Germinal center (tissue), 1 donor: ENCODE data around the gene MOGAT1.
"Not testable (repeated sequence)": the region's sequence is repeated elsewhere in the genome, so short reads cannot be mapped to it uniquely, and the experiment has no call there.

Experiments used
- DNase-seq: peaks from one replicate; pipeline ENCODE4 v3.0.0; 2012; ENCODE audit warnings: mixed read lengths, low spot score

Gene MOGAT1

DNA sequence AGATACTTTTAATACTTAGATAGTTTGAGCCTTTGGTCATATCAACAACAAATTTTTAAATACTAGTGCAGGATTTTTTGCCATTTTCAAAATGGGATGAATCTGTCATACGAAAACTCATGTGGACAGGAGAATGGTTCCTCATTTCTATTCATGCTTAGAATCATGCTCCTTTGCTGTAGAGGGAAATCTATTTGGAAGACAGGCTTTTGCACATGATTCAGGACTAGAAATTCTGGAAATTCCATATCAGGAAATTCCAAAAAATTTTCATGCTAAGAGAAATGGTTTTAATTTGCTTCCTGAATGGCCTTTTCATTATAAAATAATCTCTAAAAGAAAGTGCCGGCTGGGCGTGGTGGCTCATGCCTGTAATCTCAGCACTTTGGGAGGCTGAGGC, 39.3 kb downstream of the MOGAT1 start:
- no peak for DNase-seq

GRCh38 chr2:222711315-222711940, 40.0 kb downstream of the MOGAT1 start:
- no peak for DNase-seq

GRCh38 chr2:222713002-222713401, 41.5 kb downstream of the MOGAT1 start:
- DNase-seq: no peak

DNA sequence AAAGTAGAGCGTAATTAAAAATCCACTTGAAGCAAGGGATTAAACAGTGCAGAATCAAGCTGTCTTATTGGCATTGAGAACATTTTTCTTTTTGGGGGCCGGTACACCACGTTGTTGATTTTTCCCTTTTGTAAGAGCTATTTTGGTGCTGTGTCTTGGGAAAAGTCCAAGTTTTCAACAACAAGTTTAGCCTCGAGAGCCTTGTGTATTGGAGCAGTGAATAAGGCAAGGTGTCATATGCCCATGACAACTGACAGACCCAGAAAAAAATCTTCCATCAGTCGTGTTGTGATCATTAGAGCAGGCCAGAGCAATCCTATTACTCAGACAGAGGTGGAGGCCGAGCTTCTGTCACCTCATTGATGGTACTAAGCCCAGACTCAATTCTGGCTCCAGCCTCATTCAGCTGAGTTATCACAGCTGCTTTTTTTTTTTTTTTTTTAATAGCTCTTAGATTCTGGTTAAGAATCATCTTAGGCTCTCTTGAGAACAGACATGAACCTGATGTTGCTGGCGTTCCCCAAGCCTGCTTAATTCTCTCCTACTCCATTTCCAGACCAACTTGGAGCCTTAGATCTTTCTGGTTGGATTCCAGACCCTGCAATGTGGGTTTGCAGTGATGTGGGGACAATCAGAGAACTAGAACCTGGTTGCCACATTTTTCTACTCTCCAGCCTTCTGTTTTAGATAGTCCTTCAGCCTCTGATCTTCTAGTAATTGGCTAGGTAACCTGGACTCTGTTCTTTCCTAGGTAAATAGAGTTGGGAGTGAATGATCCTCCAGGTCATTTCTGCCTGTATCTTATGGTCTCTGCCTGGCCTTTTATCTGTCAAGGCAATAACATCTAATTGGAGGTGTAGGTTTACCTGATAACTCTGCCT, 43.1 kb downstream of the MOGAT1 start:
- no peak for DNase-seq

DNA sequence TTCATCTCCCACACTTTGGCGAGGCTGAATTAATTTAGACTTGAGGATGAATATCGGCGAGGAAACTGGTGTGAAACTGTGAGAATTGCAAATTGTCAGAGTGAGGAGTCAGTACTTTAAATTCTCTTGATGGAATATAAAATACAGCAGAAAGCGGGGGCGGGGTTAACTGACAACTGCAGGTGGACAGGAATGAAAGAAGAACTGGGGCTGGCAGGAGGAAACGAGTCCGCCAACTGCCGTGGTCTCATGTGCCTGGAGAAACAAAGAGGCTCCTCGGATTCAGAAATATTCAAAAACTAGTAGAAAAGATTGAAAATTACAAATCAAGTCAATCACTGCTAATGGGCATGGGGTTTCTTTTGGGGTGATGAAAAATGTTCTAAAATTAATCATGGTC, 44.3 kb downstream of the MOGAT1 start:
- peak; percentile 66 for DNase-seq

- not testable (repeated sequence) for DNase-seq
Observed at GRCh38 chr2:222719787-222720186, 48.3 kb downstream of the MOGAT1 start.

DNA sequence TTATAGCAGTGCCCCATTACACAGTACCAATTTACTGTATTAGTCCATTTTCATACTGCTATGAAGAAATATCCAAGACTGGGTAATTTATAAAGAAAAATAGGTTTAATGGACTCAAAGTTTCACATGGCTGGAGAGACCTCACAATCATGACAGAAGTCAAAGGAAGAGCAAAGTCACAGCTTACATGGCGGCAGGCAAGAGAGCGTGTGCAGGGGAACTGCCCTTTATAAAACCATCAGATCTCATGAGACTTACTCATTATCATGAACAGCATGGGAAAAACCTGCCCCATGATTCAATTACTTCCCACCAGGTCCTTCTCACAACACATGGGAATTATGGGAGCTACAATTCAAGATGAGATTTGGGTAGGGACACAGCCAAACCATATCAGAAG, 50.1 kb downstream of the MOGAT1 start:
- not testable (repeated sequence) for DNase-seq

GRCh38 chr2:222722327-222722946, 51.0 kb downstream of the MOGAT1 start:
- DNase-seq: peak; percentile 8

DNA sequence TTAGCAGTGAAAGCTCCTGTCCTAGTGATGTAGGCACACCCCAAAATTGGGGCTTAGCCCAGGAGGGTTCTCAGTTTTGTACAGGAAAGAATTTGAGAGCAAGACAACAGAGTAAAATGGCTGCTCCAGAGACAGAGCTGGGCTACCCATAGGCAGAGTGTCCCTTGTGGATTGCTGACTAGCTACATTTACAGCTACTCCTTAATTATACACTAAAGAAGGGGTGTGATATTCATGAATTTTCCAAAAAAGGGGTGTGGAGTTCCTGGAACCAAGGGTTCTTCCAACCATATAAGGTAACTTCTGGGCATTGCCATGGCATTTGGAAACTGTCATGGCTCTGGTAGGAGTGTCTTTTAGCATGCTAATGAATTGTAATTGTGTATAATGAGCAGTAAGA, 52.8 kb downstream of the MOGAT1 start:
- no peak for DNase-seq

DNA sequence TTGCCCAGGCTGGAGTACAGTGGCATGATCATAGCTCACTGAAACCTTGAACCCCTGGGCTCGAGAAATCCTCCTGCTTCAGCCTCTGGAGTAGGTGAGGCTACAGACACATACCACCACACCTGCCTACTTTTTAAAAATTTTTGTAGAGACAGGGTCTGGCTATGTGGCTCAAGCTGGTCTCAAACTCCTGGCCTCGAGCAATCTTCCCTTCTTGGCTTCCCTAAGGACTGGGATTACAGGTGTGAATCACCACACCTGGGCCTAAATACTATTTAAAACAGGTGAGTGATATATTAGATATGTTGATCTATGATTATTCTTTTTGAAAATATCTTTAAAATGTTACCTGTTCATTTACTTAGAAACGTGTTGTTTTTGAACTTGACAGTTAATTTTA, 57.2 kb downstream of the MOGAT1 start:
- DNase-seq: no peak

GRCh38 chr2:222730366-222730999, 59.0 kb downstream of the MOGAT1 start:
- DNase-seq: peak; percentile 13

DNA sequence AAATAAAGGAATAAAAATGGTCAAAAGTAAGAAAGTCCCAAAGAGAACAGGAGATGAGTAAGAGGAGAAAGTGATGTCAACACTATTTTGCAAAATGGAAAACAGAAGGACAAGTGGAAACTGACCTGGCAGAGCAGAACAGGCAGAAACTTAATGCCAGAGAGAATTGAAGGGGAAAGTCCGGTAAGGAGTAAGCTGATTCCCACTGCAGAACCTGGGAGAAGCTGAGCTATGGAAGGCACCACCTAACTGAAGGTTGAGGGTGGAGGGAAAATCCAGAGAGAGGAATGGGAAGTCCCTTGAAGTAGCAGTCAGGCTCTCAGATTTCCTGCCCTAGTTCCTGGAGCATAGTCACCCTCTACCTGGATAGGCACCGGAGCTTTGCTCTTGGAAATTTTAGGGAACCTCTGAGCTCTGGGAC, 59.8 kb downstream of the MOGAT1 start:
- DNase-seq: no peak

- DNase-seq: no peak
Observed at GRCh38 chr2:222732489-222733178, 61.2 kb downstream of the MOGAT1 start.

DNA sequence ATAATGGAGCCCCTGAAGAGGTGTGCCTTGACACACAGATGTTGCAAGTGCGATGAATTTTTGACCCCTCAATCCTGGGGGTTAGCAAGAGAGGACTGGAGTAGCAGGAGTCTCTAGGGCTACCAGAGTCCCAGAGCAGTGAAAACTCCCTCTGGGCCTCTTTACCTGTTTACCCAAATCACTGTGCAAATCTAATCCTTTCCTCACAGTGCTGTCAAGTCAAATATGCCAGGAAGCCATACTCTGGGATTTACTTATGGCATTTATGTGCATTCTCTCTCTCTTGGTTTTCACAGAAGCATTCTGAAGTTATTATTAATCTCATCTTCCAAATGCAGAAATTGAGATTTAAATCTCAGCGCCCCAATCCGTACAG, 62.0 kb downstream of the MOGAT1 start:
- no peak for DNase-seq

DNA sequence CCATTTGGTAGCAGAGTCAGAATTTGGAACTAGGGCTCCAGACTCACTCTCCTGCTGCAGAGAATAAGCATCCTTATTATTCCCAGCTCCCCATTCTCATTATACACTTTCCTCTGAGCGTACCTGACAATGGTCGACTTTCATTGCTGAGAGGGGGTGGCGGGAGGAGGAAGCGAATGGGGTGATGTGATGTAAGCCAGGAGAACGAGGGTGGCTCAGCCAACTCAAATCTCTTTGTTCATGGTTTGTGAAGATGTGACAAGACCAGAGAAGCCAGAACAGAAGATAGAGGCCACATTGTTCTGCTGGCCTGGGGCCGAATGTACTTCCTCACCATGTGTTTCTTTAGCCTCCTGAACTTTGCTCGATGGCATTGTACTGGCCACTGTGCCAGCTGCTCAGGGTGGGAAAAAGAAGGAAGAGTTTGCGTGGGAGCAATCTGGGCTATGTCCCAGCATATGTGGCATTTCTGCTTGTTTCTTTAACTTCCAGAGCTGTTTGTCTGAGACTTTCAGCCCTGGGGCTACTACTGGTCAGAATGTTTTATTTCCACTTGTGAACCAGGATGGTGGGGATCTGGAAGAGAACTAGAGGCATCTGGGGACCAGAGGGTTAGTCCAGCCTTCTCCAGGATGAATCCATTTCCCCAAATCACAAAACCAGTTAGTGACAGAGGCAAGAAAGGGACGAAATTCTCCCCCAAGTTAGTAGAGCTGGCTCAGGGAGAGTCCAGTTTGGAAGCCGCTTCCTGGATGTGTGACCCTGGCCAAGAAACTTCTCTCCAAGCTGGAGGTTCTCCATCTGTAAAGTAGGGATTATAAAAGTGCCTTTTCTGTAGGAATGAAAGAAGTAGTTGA, 62.6 kb downstream of the MOGAT1 start:
- no peak for DNase-seq

GRCh38 chr2:222734703-222735014, 63.2 kb downstream of the MOGAT1 start:
- DNase-seq: no peak

- no peak for DNase-seq
Observed at GRCh38 chr2:222736301-222736700, 64.8 kb downstream of the MOGAT1 start.

DNA sequence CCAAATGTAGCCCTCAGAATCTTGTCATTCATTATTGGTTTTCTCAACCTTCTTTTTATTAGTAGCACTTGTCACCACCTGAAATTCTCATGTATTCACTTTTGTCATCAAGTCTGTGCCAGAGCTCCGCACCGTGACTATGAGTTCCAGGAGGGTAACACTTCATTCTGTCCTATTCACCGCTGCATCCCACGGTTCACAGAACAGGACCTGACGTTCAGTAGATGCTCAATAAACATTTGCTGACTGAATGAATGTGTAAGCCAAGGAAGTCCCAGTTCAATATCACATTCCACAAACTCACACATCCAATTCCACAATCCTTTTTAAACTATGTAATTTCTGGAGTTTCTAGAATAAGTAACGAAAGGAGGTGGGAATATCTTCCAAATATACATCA, 65.5 kb downstream of the MOGAT1 start:
- no peak for DNase-seq

DNA sequence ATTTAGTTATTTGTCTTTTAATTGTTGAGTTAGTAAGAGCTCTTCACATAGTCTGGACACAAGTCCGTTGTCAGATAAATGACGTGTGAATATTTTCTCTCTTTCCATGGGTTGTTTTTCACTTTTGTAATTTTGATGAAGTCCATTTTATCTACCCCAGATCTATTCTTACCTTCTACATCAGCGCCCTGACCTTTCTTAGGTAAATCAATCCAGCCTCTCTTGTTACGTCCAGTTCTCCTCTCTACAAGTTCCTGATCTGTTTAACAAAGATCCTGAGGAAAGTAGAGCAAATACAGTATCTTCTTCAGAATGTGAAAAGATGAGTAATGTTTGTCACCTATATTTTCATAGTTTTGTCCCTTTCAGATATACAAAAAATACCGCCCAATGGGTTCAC, 66.9 kb downstream of the MOGAT1 start:
- no peak for DNase-seq

DNA sequence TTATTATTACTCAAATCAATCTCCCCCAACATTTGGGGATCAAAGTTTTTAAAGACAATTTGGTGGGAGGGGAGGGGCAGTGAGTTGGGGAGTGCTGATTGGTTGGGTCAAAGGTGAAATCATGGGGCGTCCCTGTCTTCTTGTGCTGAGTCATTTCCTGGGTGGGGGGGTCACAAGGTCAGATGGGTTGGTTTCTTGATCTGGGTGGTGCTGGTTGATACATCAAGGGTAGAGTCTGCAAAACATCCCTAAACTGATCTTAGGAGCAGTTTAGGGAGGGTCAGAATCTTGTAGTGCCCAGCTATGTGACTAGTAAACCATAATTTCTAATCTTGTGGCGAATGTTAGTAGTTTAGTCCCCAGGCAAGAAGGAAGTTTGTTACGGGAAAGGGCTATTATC, 67.4 kb downstream of the MOGAT1 start:
- DNase-seq: no peak

DNA sequence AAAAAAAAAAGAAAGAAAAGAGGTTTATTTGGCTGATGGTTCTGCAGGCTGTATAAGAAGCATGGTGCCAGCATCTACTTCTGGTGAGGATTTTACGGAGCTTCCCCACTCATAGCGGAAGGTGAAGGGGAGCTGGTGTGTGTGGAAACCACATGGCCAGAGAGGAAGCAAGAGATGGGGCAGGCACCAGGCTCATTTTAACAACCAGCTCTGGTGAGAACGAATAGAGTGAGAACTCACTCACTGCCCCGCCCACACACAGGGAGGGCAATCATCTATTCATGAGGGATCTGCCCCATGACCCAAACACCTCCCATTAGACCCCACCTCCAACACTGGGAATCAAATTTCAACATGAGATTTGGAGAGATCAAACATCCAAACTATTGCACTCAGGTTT, 68.5 kb downstream of the MOGAT1 start:
- DNase-seq: no peak
